Cardiac muscle cell (in vitro differentiated cells and primary cell): Measurements from ENCODE around the gene ZNF629. TPM values are rescaled to one million over a fixed set of nuclear protein-coding genes. Genes with fewer than 3 reads are reported as not detected.

Source experiments
- DNase-seq, 2 donors: peaks; one replicate each; pipeline versions ENCODE4 v3.0.0 to v3.0.0-alpha.2; 2010 to 2017; ENCODE audit warnings: low read depth in 1 of 2, low spot score in 1 of 2
- H3K27ac ChIP-seq: fragments of 200-600 bp; sonication (generic); 2 replicates; pipeline ENCODE4 v1.5.1; 2016
- H3K27me3 ChIP-seq: fragments of 200-600 bp; sonication (generic); 2 replicates; pipeline ENCODE4 v1.6.0; 2016; ENCODE audit warnings: control low read depth
- H3K36me3 ChIP-seq: fragments of 200-600 bp; sonication (generic); 2 replicates; pipeline ENCODE4 v1.5.1; 2016; ENCODE audit warnings: control low read depth
- H3K4me1 ChIP-seq: fragments of 200-600 bp; sonication (generic); 2 replicates; pipeline ENCODE4 v1.8.1; 2017; ENCODE audit warnings: low read depth, mild to moderate bottlenecking, mixed run types
- H3K4me3 ChIP-seq: fragments of 200-600 bp; sonication (generic); 2 replicates; pipeline ENCODE4 v1.5.1; 2016; ENCODE audit warnings: mild to moderate bottlenecking
- H3K9me3 ChIP-seq: fragments of 200-600 bp; sonication (generic); 2 replicates; pipeline ENCODE4 v1.5.1; 2017; ENCODE audit warnings: low read depth, mild to moderate bottlenecking, control low read depth
- CTCF ChIP-seq: IDR thresholded peaks from 2 replicates; pipeline ENCODE4 v1.5.1; 2012; ENCODE audit warnings: low read depth, mild to moderate bottlenecking, low read length
- polyA plus RNA-seq: library from polyadenylated mRNA; unstranded; fragments of >200 nt; fragmentation: Nextera tagmentation; extraction: Ambion mirVana; gene quantifications from 2 replicates; pipeline ENCODE4 v1.2.1, GENCODE V29; 2016
- total RNA-seq: library from RNA; depleted of rRNA; stranded (reverse); fragments of >200 nt; gene quantifications from 2 replicates; pipeline ENCODE4 v1.2.3, GENCODE V29; 2016

ZNF629 gene
- total and polyA plus RNA-seq, 2 experiments from 2014 or later = 20.1 to 50.9 TPM

GRCh38 chr16:30731411-30731810 is 55.6 kb downstream of the ZNF629 start:
- TF ChIP-seq CTCF = no peak
- Histone ChIP-seq H3K9me3 (no peaks in the 10 kb centered on the region), H3K27me3 (no peaks in the 10 kb centered on the region), H3K4me1 (no peaks in the 10 kb centered on the region), H3K4me3 (no peak overlapping the region), H3K36me3 (peaks cover 53% of the 10 kb centered on the region), H3K27ac (no peak overlapping the region)
- no peak for DNase-seq

- no peak for DNase-seq
- peaks cover 55% of the 10 kb centered on the region for H3K36me3 ChIP-seq
Measured at GRCh38 chr16:30728899-30729672, 57.9 kb downstream of the ZNF629 start.

More at GRCh38 chr16:30728899-30729672, 57.9 kb downstream of the ZNF629 start:
- Histone ChIP-seq H3K27ac (no peak overlapping the region), H3K27me3 (no peaks in the 10 kb centered on the region), H3K4me3 (no peak overlapping the region), H3K9me3 (no peaks in the 10 kb centered on the region), H3K4me1 (no peaks in the 10 kb centered on the region)
- TF ChIP-seq CTCF = no peak

Other genes starting within 250 kb of the ZNF629 start
- gene ZNF764, start 228.8 kb downstream of the ZNF629 start, total RNA-seq = 25.3 and 34.7 TPM in 2 replicates
- gene ZNF764, start 228.8 kb downstream of the ZNF629 start, polyA plus RNA-seq = 12.0 and 17.9 TPM in 2 replicates
- gene ZNF688, start 215.5 kb downstream of the ZNF629 start, total RNA-seq = 18.3 and 22.0 TPM in 2 replicates
- 12.4 and 25.0 TPM in 2 replicates for gene ZNF688, start 215.5 kb downstream of the ZNF629 start, polyA plus RNA-seq
- gene ZNF785, start 201.5 kb downstream of the ZNF629 start, total RNA-seq = 19.3 and 25.5 TPM in 2 replicates
- gene ZNF785, start 201.5 kb downstream of the ZNF629 start, polyA plus RNA-seq = 12.0 and 12.9 TPM in 2 replicates
- 19.4 and 19.5 TPM in 2 replicates for gene ZNF689, start 176.8 kb downstream of the ZNF629 start, total RNA-seq
- 11.3 and 17.9 TPM in 2 replicates for gene ZNF689, start 176.8 kb downstream of the ZNF629 start, polyA plus RNA-seq
- 30.8 and 33.7 TPM in 2 replicates for gene PRR14, start 136.2 kb downstream of the ZNF629 start, total RNA-seq
- 25.0 and 28.5 TPM in 2 replicates for gene PRR14, start 136.2 kb downstream of the ZNF629 start, polyA plus RNA-seq
- gene FBRS, start 128.8 kb downstream of the ZNF629 start, total RNA-seq = 47.0 and 55.4 TPM in 2 replicates
- gene FBRS, start 128.8 kb downstream of the ZNF629 start, polyA plus RNA-seq = 21.2 and 25.8 TPM in 2 replicates
- gene SRCAP, start 88.0 kb downstream of the ZNF629 start, total RNA-seq = 14.8 and 20.9 TPM in 2 replicates
- 38.0 and 42.9 TPM in 2 replicates for gene SRCAP, start 88.0 kb downstream of the ZNF629 start, polyA plus RNA-seq
- 29.7 and 35.1 TPM in 2 replicates for gene PHKG2, start 38.8 kb downstream of the ZNF629 start, total RNA-seq
- gene PHKG2, start 38.8 kb downstream of the ZNF629 start, polyA plus RNA-seq = 52.1 and 57.0 TPM in 2 replicates
- gene CFAP119, start 25.1 kb downstream of the ZNF629 start, total RNA-seq = 7.1 and 9.1 TPM in 2 replicates
- gene CFAP119, start 25.1 kb downstream of the ZNF629 start, polyA plus RNA-seq = 7.4 and 16.4 TPM in 2 replicates
- 91.8 and 104 TPM in 2 replicates for gene RNF40, start 24.9 kb downstream of the ZNF629 start, total RNA-seq
- 64.5 and 76.3 TPM in 2 replicates for gene RNF40, start 24.9 kb downstream of the ZNF629 start, polyA plus RNA-seq
- gene BCL7C, start 106.9 kb upstream of the ZNF629 start, total RNA-seq = 39.8 and 53.0 TPM in 2 replicates
- 50.5 and 60.6 TPM in 2 replicates for gene BCL7C, start 106.9 kb upstream of the ZNF629 start, polyA plus RNA-seq
- 4.9 and 5.0 TPM in 2 replicates for gene CTF1, start 109.4 kb upstream of the ZNF629 start, total RNA-seq
- 14.0 and 23.4 TPM in 2 replicates for gene CTF1, start 109.4 kb upstream of the ZNF629 start, polyA plus RNA-seq
- 55.1 and 60.0 TPM in 2 replicates for gene FBXL19, start 136.4 kb upstream of the ZNF629 start, total RNA-seq
- 3.9 and 4.0 TPM in 2 replicates for gene FBXL19, start 136.4 kb upstream of the ZNF629 start, polyA plus RNA-seq
- 88.5 and 123 TPM in 2 replicates for gene ORAI3, start 161.9 kb upstream of the ZNF629 start, total RNA-seq
- gene ORAI3, start 161.9 kb upstream of the ZNF629 start, polyA plus RNA-seq = 94.5 and 101 TPM in 2 replicates
- 10.4 and 32.3 TPM in 2 replicates for gene SETD1A, start 170.5 kb upstream of the ZNF629 start, total RNA-seq
- 1.9 and 4.4 TPM in 2 replicates for gene SETD1A, start 170.5 kb upstream of the ZNF629 start, polyA plus RNA-seq
- gene HSD3B7, start 198.0 kb upstream of the ZNF629 start, total RNA-seq = 5.8 and 6.5 TPM in 2 replicates
- gene HSD3B7, start 198.0 kb upstream of the ZNF629 start, polyA plus RNA-seq = 7.5 and 8.5 TPM in 2 replicates
- gene STX1B, start 223.4 kb upstream of the ZNF629 start, total RNA-seq = 8.1 and 13.7 TPM in 2 replicates
- gene STX1B, start 223.4 kb upstream of the ZNF629 start, polyA plus RNA-seq = 5.6 and 8.0 TPM in 2 replicates
- 25.3 and 26.7 TPM in 2 replicates for gene STX4, start 246.4 kb upstream of the ZNF629 start, total RNA-seq
- gene STX4, start 246.4 kb upstream of the ZNF629 start, polyA plus RNA-seq = 48.3 and 53.2 TPM in 2 replicates